BLaER1 treated with 17β-estradiol and CSF1 and Interleukin-3, amounts not matched to agents 10 nM and 100 nM (cell line): ENCODE data around the gene CPSF3.

ENCODE experiments used
- H3K27ac ChIP-seq, 11 experiments: shearing (Covaris generic); formaldehyde crosslinking; 2 replicates each; pipeline ENCODE4 v1.8.1; 2022
- H3K27me3 ChIP-seq, 11 experiments: shearing (Covaris generic); formaldehyde crosslinking; 2 replicates each; pipeline ENCODE4 v1.8.1; 2022
- H3K36me3 ChIP-seq, 11 experiments: shearing (Covaris generic); formaldehyde crosslinking; 2 replicates each; pipeline ENCODE4 v1.8.1; 2022
- H3K4me1 ChIP-seq, 10 experiments: shearing (Covaris generic); formaldehyde crosslinking; 2 replicates each; pipeline ENCODE4 v1.8.1; 2022
- H3K4me2 ChIP-seq, 11 experiments: shearing (Covaris generic); formaldehyde crosslinking; 2 replicates each; pipeline ENCODE4 v1.8.1; 2022
- H3K4me3 ChIP-seq, 10 experiments: shearing (Covaris generic); formaldehyde crosslinking; 2 replicates each; pipeline ENCODE4 v1.8.1; 2022
- H3K9ac ChIP-seq, 11 experiments: shearing (Covaris generic); formaldehyde crosslinking; 2 replicates each; pipeline ENCODE4 v1.8.1; 2022
- H3K9me3 ChIP-seq, 11 experiments: shearing (Covaris generic); formaldehyde crosslinking; replicated peaks in 1 of 11; 2 replicates each; pipeline ENCODE4 v1.8.1; 2022
- H4K20me1 ChIP-seq, 11 experiments: shearing (Covaris generic); formaldehyde crosslinking; 2 replicates each; pipeline ENCODE4 v1.8.1; 2022
- Cebpa-rat ChIP-seq, 11 experiments: shearing (Covaris generic); IDR thresholded peaks; 2 replicates each; pipeline ENCODE4 v1.8.1; 2022

The CPSF3 gene

DNA sequence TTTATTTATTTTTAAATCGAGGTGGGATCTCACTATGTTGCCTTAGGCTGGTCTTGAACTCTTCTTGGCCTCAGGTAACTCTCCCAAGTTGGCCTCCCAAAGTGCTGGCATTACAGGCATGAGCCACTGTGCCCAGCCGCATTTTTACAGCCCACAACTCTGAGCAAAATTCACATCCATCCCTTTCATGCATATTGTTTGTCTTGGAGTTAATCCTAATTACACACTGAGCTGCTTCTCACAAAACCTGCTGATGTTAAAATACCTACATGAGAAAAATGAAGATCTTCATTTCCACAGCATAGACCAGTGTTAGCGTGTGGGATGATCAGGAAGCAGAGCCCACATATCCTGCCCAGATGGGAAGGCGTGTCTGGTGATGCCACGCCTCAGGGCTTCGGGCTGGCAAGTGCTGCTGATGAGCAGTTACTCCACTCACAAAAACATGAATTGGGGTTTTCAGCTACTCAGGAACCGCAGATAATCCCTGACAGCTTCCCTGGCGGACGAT lies 14.8 kb upstream of the CPSF3 start:
- TF ChIP-seq Cebpa-rat (IDR thresholded peaks at IDR 0.05) = no peak
- peak overlapping the region in 6 of 11 experiments; percentile 5 to 23 (median 15); a peak in 5 of 22 replicates for H3K9ac ChIP-seq
- no peaks in the 10 kb centered on the region for H3K9me3 ChIP-seq
- H3K27me3 ChIP-seq = no peaks in the 10 kb centered on the region
- H3K4me3 ChIP-seq = no peak overlapping the region
- peak overlapping the region; percentile 13 to 66 (median 53) for H3K4me2 ChIP-seq
- H4K20me1 ChIP-seq = peaks cover 0 to 14% (median 0%) of the 10 kb centered on the region in 11 experiments; a peak in 3 of 22 replicates
- H3K4me1 ChIP-seq = peaks cover 15 to 50% (median 42%) of the 10 kb centered on the region in 10 experiments
- peaks cover 71 to 96% (median 81%) of the 10 kb centered on the region in 11 experiments for H3K36me3 ChIP-seq
- H3K27ac ChIP-seq = peak overlapping the region in 9 of 11 experiments; percentile 4 to 77 (median 49); a peak in 16 of 22 replicates

DNA sequence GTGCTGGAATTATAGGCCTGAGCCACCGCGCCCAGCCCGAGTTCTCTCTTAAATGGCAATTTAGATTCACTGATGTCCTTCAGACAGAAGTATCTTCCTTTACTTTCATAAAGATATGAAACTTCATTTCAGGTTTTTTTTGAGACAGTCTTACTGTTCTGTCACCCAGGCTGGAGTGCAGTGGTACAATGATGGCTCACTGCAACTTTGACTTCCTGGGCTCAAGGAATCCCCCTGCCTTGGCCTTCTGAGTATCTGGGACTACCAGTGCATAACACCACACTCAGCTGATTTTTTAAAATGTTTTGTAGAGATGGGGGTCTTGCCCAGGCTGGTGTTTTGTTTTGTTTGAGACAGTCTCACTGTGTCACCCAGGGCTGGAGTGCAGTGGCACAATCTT lies 13.3 kb upstream of the CPSF3 start:
- peaks cover 63 to 96% (median 80%) of the 10 kb centered on the region in 11 experiments for H3K36me3 ChIP-seq
- no peaks in the 10 kb centered on the region for H3K27me3 ChIP-seq
- peak overlapping the region in 8 of 11 experiments; percentile 3 to 66 (median 38); a peak in 12 of 22 replicates for H3K4me2 ChIP-seq
- peaks cover 29 to 64% (median 42%) of the 10 kb centered on the region in 10 experiments for H3K4me1 ChIP-seq
- H3K9me3 ChIP-seq = no peaks in the 10 kb centered on the region
- no peak for TF ChIP-seq Cebpa-rat (IDR thresholded peaks at IDR 0.05)
- H3K9ac ChIP-seq = 0 out of 22 replicates have a peak overlapping the region, but pooled peaks of 1 of the 11 experiments have one; percentile 28
- H3K4me3 ChIP-seq = no peak overlapping the region
- H3K27ac ChIP-seq = peak overlapping the region in 7 of 11 experiments; percentile 62 to 77 (median 75); a peak in 13 of 22 replicates
- peaks cover 0 to 17% (median 0%) of the 10 kb centered on the region in 11 experiments; a peak in 3 of 22 replicates for H4K20me1 ChIP-seq

DNA sequence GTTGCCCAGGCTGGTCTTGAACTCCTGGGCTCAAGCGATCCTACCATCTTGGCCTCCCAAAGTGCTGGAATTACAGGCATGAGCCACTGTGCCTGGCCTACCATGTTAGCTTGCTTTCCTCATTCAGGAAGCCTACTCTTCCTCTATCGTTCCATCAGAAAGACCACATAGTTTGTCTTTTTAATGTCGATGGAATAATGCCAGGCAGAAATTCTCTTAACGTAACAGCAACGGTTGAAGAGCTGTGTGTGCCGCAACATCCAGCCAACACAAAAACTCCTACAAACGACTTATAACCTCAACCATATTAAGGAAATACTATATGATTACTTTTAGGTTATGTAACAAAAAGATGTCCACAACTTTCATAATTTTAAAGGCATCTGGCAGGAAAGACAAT lies 10.7 kb upstream of the CPSF3 start:
- H3K9ac ChIP-seq = no peak overlapping the region
- no peaks in the 10 kb centered on the region for H3K27me3 ChIP-seq
- no peak for TF ChIP-seq Cebpa-rat (IDR thresholded peaks at IDR 0.05)
- peaks cover 54 to 95% (median 80%) of the 10 kb centered on the region in 11 experiments for H3K36me3 ChIP-seq
- H3K27ac ChIP-seq = peak overlapping the region in 3 of 11 experiments; percentile 23 to 77 (median 31); a peak in 6 of 22 replicates
- peaks cover 40 to 87% (median 49%) of the 10 kb centered on the region in 10 experiments for H3K4me1 ChIP-seq
- no peaks in the 10 kb centered on the region for H3K9me3 ChIP-seq
- peaks cover 0 to 28% (median 13%) of the 10 kb centered on the region in 11 experiments; a peak in 9 of 22 replicates for H4K20me1 ChIP-seq
- no peak overlapping the region; a peak in 1 of 22 replicates for H3K4me2 ChIP-seq
- no peak overlapping the region for H3K4me3 ChIP-seq

DNA sequence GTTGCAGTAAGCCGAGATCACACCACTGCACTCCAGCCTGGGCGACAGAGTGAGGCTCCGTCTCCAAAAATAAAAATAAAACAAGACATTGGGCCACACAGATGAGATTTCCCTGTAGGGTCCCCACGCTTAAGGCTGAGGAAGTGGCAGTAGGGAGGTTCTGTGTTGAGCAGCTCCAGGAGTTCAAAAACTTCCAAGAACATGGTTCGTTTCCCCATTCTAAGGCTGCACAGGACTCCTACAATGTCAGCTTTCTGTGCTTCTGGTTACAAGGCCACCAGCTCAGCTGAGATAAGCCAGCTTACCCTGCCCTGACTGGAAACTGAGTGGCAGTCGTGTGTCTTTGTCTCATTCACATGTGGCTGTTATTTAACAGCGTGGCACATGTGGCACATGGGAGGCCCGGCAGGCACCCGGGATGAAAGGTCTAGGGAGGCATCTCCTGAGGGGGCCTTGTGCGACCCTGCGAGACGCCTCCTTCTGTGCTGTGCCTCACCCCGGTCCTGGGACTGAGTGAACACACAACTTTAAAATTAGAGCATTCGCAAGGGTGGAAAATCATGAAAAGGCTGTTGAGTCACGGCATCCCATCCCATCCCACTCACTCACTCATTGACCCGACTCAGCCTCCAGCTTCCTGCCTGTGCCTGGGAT lies 7.8 kb upstream of the CPSF3 start:
- Histone ChIP-seq H3K4me3 (peak overlapping the region in 1 of 10 experiments; percentile 18; a peak in 1 of 20 replicates), H3K27ac (peak overlapping the region in 5 of 11 experiments; percentile 11 to 56 (median 41); a peak in 6 of 22 replicates), H3K36me3 (peaks cover 49 to 93% (median 79%) of the 10 kb centered on the region in 11 experiments), H3K27me3 (no peaks in the 10 kb centered on the region), H3K9me3 (no peaks in the 10 kb centered on the region), H3K4me1 (peaks cover 19 to 88% (median 31%) of the 10 kb centered on the region in 10 experiments), H4K20me1 (peaks cover 4 to 49% (median 27%) of the 10 kb centered on the region in 11 experiments; a peak in 17 of 22 replicates), H3K4me2 (peak overlapping the region in 4 of 11 experiments; percentile 37 to 81 (median 78); a peak in 7 of 22 replicates), H3K9ac (peak overlapping the region in 3 of 11 experiments; percentile 35 to 49 (median 42); a peak in 4 of 22 replicates)
- no peak for TF ChIP-seq Cebpa-rat (IDR thresholded peaks at IDR 0.05)

DNA sequence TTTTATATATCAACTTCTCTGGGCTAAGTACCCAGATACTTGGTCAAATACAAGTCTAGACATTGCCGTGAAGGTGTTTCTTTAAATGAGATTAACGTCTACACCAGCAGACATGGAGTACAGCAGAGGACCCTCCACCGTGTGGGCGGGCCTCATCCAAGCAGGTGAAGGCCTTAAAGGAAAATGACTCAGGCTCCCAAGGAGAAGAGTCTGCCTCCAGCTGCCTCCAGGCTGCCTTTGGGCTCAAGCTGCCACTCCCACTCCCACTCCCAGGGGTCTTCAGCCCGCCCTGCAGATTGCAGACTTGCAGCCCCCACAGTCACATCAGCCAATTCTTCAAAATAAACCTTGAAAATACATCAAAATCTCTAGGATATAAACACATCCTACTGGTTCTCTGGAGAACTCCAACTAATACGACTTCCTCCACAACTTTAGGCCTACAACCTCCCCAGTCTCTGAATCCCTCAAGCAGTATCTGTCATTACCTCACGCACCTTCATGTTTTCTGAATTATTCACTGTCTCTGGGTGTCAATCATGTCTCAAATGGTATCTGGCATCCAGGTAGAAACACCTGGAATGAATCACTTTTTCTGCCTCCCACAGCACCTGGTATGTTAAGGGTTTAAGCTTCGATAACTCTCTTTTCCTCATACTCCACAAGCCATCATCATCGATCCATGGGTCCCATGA lies 7.0 kb upstream of the CPSF3 start:
- H3K27ac ChIP-seq = peak overlapping the region in 3 of 11 experiments; percentile 11 to 56 (median 32); a peak in 5 of 22 replicates
- no peaks in the 10 kb centered on the region for H3K9me3 ChIP-seq
- no peaks in the 10 kb centered on the region for H3K27me3 ChIP-seq
- H3K36me3 ChIP-seq = peaks cover 42 to 88% (median 71%) of the 10 kb centered on the region in 11 experiments
- peak overlapping the region in 2 of 11 experiments; percentile 35 to 42; a peak in 2 of 22 replicates for H3K9ac ChIP-seq
- 0 out of 20 replicates have a peak overlapping the region, but pooled peaks of 1 of the 10 experiments have one; percentile 18 for H3K4me3 ChIP-seq
- TF ChIP-seq Cebpa-rat (IDR thresholded peaks at IDR 0.05) = no peak
- peaks cover 5 to 52% (median 32%) of the 10 kb centered on the region in 11 experiments; a peak in 17 of 22 replicates for H4K20me1 ChIP-seq
- H3K4me2 ChIP-seq = peak overlapping the region in 4 of 11 experiments; percentile 37 to 81 (median 78); a peak in 7 of 22 replicates
- peaks cover 19 to 90% (median 32%) of the 10 kb centered on the region in 10 experiments for H3K4me1 ChIP-seq

DNA sequence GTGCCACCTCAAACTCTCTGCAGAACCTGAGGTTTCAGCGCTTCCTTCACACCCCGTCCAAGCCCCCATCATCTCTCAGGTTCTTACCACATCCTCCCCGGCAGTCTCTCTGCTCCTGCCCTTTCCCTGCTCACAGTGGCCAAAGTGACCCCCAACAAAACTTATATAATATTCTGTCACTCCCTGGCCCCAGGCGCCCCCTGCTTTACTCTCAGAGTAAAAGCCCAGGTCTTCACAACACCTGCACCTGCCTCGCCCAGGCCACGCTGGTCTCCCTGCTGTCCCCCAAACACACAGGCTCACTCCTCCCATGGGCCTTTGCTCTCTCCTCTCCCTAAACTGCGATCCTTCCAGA lies 6.5 kb upstream of the CPSF3 start:
- no peaks in the 10 kb centered on the region for H3K27me3 ChIP-seq
- H3K4me2 ChIP-seq = peak overlapping the region in 3 of 11 experiments; percentile 78 to 81 (median 79); a peak in 6 of 22 replicates
- no peak overlapping the region for H3K4me3 ChIP-seq
- H3K4me1 ChIP-seq = peaks cover 21 to 90% (median 32%) of the 10 kb centered on the region in 10 experiments
- H3K9ac ChIP-seq = 0 out of 22 replicates have a peak overlapping the region, but pooled peaks of 2 of the 11 experiments have one; percentile 6 to 35
- peaks cover 9 to 56% (median 37%) of the 10 kb centered on the region in 11 experiments; a peak in 18 of 22 replicates for H4K20me1 ChIP-seq
- H3K9me3 ChIP-seq = no peaks in the 10 kb centered on the region
- no peak for TF ChIP-seq Cebpa-rat (IDR thresholded peaks at IDR 0.05)
- H3K27ac ChIP-seq = no peak overlapping the region
- peaks cover 36 to 83% (median 66%) of the 10 kb centered on the region in 11 experiments for H3K36me3 ChIP-seq

DNA sequence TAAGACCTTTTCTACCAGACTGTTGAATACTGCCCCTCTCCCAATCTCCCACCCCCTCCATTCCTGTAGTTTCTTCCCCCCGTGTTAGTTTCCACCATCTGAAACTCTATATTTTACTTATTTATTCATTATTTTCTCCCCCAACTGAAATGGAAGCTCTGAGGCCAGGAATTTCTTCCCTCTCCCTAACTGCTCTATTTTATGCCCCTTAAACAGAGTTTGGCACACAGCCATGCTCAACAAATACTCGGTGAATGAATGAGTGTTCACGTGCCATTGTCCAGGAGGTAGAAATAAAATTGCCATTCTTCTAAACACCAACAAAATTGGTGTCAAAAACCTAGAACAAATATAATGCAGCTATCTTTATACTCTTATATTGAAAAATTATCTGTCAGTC lies 5.7 kb upstream of the CPSF3 start:
- Histone ChIP-seq H3K27ac (no peak overlapping the region), H3K36me3 (peaks cover 31 to 76% (median 58%) of the 10 kb centered on the region in 11 experiments), H4K20me1 (peaks cover 12 to 61% (median 43%) of the 10 kb centered on the region in 11 experiments; a peak in 18 of 22 replicates), H3K9ac (no peak overlapping the region), H3K9me3 (no peaks in the 10 kb centered on the region), H3K27me3 (no peaks in the 10 kb centered on the region), H3K4me1 (peaks cover 24 to 86% (median 35%) of the 10 kb centered on the region in 10 experiments), H3K4me3 (no peak overlapping the region), H3K4me2 (no peak overlapping the region)
- TF ChIP-seq Cebpa-rat (IDR thresholded peaks at IDR 0.05) = no peak

DNA sequence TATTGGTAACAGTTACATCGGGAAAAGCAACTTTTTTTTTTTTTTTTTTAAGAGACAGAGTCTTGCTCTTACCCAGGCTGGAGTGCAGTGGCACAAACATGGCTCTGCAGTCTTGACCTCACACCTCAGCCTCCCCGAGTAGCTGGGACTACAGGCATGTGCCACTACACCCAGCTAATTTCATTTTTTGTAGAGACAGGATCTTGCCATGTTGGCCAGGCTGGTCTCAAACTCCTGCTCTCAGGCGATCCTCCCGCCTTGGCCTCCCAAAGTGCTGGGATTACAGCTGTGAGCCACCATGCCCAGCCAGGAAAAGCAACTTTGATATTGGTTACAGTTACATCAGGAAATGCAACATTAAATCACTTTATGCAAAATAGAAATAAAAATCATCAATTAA lies 4.7 kb upstream of the CPSF3 start:
- Histone ChIP-seq H4K20me1 (peaks cover 12 to 63% (median 43%) of the 10 kb centered on the region in 11 experiments; a peak in 18 of 22 replicates), H3K4me2 (peak overlapping the region in 1 of 11 experiments; percentile 11; a peak in 1 of 22 replicates), H3K9me3 (no peaks in the 10 kb centered on the region), H3K4me3 (no peak overlapping the region), H3K9ac (no peak overlapping the region), H3K27me3 (no peaks in the 10 kb centered on the region), H3K27ac (no peak overlapping the region), H3K4me1 (peaks cover 24 to 77% (median 35%) of the 10 kb centered on the region in 10 experiments), H3K36me3 (peaks cover 23 to 67% (median 49%) of the 10 kb centered on the region in 11 experiments)
- no peak for TF ChIP-seq Cebpa-rat (IDR thresholded peaks at IDR 0.05)
